ENCODE measurements around the gene C4BPA. TPM values are rescaled to one million over a fixed set of nuclear protein-coding genes. Genes with fewer than 3 reads are reported as not detected.

Gene C4BPA
- not detected in 2 replicates for total RNA-seq (2021; fragmentation: NEBNext Ultra II Directional; extraction: Animal tissue kit (Norgen Biotek cat#: 25700))
- not detected in 2 replicates for polyA plus RNA-seq (2011; rRNA removed)
- not detected for polyA plus RNA-seq (2011; cell fraction: cytosol; rRNA removed)
- not detected for polyA plus RNA-seq (2011; cell fraction: nucleus; rRNA removed)
- polyA plus RNA-seq (2012, experiment 1 of 2): not detected in 4 replicates
- not detected for polyA plus RNA-seq (2012, experiment 2 of 2)
- not detected for polyA plus RNA-seq (2013, experiment 1 of 2)
- not detected for polyA plus RNA-seq (2013, experiment 2 of 2)
- polyA minus RNA-seq (2011; rRNA and poly(A)+ RNA removed): not detected in 2 replicates
- polyA minus RNA-seq (2011; cell fraction: cytosol; rRNA and poly(A)+ RNA removed): not detected
- polyA minus RNA-seq (2011; cell fraction: nucleus; rRNA and poly(A)+ RNA removed): not detected
- long read RNA-seq, experiment 1: 0 reads
- long read RNA-seq, experiment 2: 0 reads

DNA sequence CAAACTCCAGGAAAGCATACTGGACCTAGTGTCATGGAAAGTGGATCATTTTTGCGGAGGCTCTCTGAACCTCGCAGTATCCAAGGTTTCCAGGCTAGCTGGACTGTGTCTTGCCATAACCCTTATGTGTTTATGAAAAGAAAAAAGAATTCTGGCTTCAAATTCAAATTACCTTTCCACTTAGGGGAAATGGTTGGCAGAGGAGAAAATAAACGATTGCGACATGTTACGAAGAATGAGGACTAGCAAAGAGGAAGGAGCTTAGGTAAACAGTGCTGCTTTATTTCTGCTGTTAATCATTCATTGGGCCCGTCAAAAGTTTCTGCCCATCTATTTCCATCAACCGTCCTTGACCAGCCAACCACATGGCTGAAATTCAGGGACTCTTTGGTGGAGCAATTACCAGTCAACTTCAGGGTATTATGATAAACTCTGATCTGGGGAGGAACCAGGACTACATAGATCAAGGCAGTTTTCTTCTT, at the start of gene C4BPA:
Gene C4BPA, plus strand, starts transcription at position 342 of the 482 bp plus-strand sequence. CDS start 8,793 bp downstream, outside the sequence.
- H2AFZ ChIP-seq (ENCODE audit: low read length): no peak within 1 kb of the TSS
- no peak within 1 kb of the TSS for H3K56ac ChIP-seq (replicated peaks; ENCODE audit: insufficient read length, low read depth, low read length)
- H3K9ac ChIP-seq (replicated peaks in 1 of 4; ENCODE audit: extremely low read depth in 1 of 4, low read depth in 3 of 4, low read length in 3 of 4): no peak within 1 kb of the TSS
- no peak within 1 kb of the TSS for H2BK20ac ChIP-seq (ENCODE audit: low read length)
- no peak within 1 kb of the TSS for H3K4me3 ChIP-seq (ENCODE audit: extremely low read depth in 1 of 4, insufficient read depth in 2 of 4, low read depth in 3 of 4, low read length in 4 of 4)
- no peak within 1 kb of the TSS for H2BK5ac ChIP-seq (ENCODE audit: low read depth, low read length)
- no peak within 1 kb of the TSS for H3K4ac ChIP-seq (replicated peaks; ENCODE audit: insufficient read length, low read depth, low read length)
- no peak within 1 kb of the TSS for H3K14ac ChIP-seq (ENCODE audit: insufficient read length)
- H4K20me1 ChIP-seq (replicated peaks in 1 of 2; ENCODE audit: control insufficient read depth in 1 of 2, insufficient read depth in 2 of 2, low read length in 2 of 2): no peaks in the 10 kb centered on the region
- no peak for DNase-seq (ENCODE audit: low read depth in 1 of 2, low spot score in 2 of 2)
- no peak within 1 kb of the TSS for H4K5ac ChIP-seq (ENCODE audit: insufficient read length, low read depth, low read length)
- no peak for FAIRE-seq
- POLR2A ChIA-PET (ENCODE audit: partially characterized antibody): no interaction called here
- no peak within 1 kb of the TSS for H4K91ac ChIP-seq (replicated peaks; ENCODE audit: insufficient read length, low read length)
- peaks cover 0 to 2% (median 0%) of the 10 kb centered on the region in 4 experiments; a peak in 1 of 7 replicates for H3K27me3 ChIP-seq (replicated peaks in 1 of 4; ENCODE audit: control insufficient read depth in 3 of 4, extremely low read depth in 1 of 4, insufficient read depth in 3 of 4, low read length in 3 of 4)
- no peaks in the 10 kb centered on the region for H3K23me2 ChIP-seq (ENCODE audit: low read depth, low read length)
- peaks cover 4 to 6% of the 10 kb centered on the region in 2 experiments; a peak in 2 of 4 replicates for H3K9me3 ChIP-seq (ENCODE audit: insufficient read depth in 2 of 2, low read depth in 1 of 2, low read length in 1 of 2)
- no peaks in the 10 kb centered on the region for H3K79me1 ChIP-seq (ENCODE audit: low read depth, low read length)
- H3K4me2 ChIP-seq (ENCODE audit: insufficient read depth in 1 of 2, low read depth in 2 of 2, low read length in 2 of 2): no peak within 1 kb of the TSS
- CTCF ChIA-PET (ENCODE audit: partially characterized antibody): interaction anchor here (0.9 to 1.4 kb wide), 2 partner anchors 155 to 301 kb away, joined by 4 to 5 read pairs; no protein-coding TSS in a partner anchor
- H4K8ac ChIP-seq (ENCODE audit: extremely low read depth, insufficient read depth, low read length): no peak within 1 kb of the TSS
- H2BK12ac ChIP-seq (ENCODE audit: low read depth, low read length): no peak within 1 kb of the TSS
- no peaks in the 10 kb centered on the region for H3K79me2 ChIP-seq (ENCODE audit: control insufficient read depth in 1 of 2, insufficient read depth in 2 of 2, low read length in 2 of 2)
- no peak within 1 kb of the TSS for H3K18ac ChIP-seq (ENCODE audit: extremely low read depth, low read length)
- H2AK5ac ChIP-seq (ENCODE audit: low read depth, low read length): no peak within 1 kb of the TSS
- WGBS, 2 experiments (ENCODE audit: extremely low coverage in 1 of 2, insufficient coverage in 1 of 2, insufficient read length in 1 of 2, insufficient replicate concordance in 2 of 2, low coverage in 1 of 2, low lambda C conversion rate in 2 of 2, missing lambda C conversion rate in 1 of 2): 94% methylated on average over 7 of the region's 7 CpGs; no CpG with 5 or more reads in 1 of the 2 experiments
- no peak within 1 kb of the TSS for H3K23ac ChIP-seq (ENCODE audit: insufficient read length)
- peaks cover 0 to 2% (median 0%) of the 10 kb centered on the region in 4 experiments; a peak in 1 of 7 replicates for H3K4me1 ChIP-seq (replicated peaks in 1 of 4; ENCODE audit: control insufficient read depth in 3 of 4, insufficient read depth in 4 of 4, low read length in 3 of 4)
- no peak within 1 kb of the TSS for H3K27ac ChIP-seq (ENCODE audit: low read depth, low read length)
- no peak within 1 kb of the TSS for H2BK120ac ChIP-seq (replicated peaks; ENCODE audit: low read depth, low read length)
- no peaks in the 10 kb centered on the region for H3K36me3 ChIP-seq (ENCODE audit: control insufficient read depth in 2 of 4, insufficient read depth in 4 of 4, low read length in 3 of 4)
- no peak within 1 kb of the TSS for H2BK15ac ChIP-seq (ENCODE audit: low read length)
- TF ChIP-seq TAF1 (IDR thresholded peaks at IDR 0.05; ENCODE audit: low read depth, low read length) (no peak), SAP30 (IDR thresholded peaks at IDR 0.05; ENCODE audit: insufficient read depth, insufficient replicate concordance, low read length) (no peak), USF2 (IDR thresholded peaks at IDR 0.05; ENCODE audit: low read length) (no peak), CHD2 (IDR thresholded peaks at IDR 0.05; ENCODE audit: low read length) (no peak), RXRA (IDR thresholded peaks at IDR 0.05; ENCODE audit: insufficient read depth, low read depth, low read length) (no peak), CEBPB (IDR thresholded peaks at IDR 0.05; ENCODE audit: low read depth, low read length) (no peak), POU5F1 (IDR thresholded peaks at IDR 0.05; ENCODE audit: low read depth, low read length) (no peak), SRF (IDR thresholded peaks at IDR 0.05; ENCODE audit: low read depth, low read length) (no peak), RFX5 (IDR thresholded peaks at IDR 0.05; ENCODE audit: borderline replicate concordance, low read depth, low read length) (no peak), MAFK (IDR thresholded peaks at IDR 0.05; ENCODE audit: low read depth, low read length) (no peak)
